ENCODE data around the gene FKBP4. TPM values are rescaled to one million over a fixed set of nuclear protein-coding genes. Genes with fewer than 3 reads are reported as not detected.

Gene FKBP4
- total RNA-seq, 2 experiments from 2014 or later = 225 to 236 TPM

- DNase-seq = no peak
- peaks cover 1% of the 10 kb centered on the region for H3K9me3 Mint-ChIP-seq
- H3K27ac Mint-ChIP-seq = no peak overlapping the region
- no peaks in the 10 kb centered on the region for H3K27me3 Mint-ChIP-seq
- H3K36me3 Mint-ChIP-seq = peaks cover 22% of the 10 kb centered on the region
- no peak overlapping the region for H3K4me3 Mint-ChIP-seq
- peaks cover 17% of the 10 kb centered on the region for H3K4me1 Mint-ChIP-seq
These were observed 25.0 kb downstream of the FKBP4 start for GRCh38 chr12:2819810-2820209.

DNA sequence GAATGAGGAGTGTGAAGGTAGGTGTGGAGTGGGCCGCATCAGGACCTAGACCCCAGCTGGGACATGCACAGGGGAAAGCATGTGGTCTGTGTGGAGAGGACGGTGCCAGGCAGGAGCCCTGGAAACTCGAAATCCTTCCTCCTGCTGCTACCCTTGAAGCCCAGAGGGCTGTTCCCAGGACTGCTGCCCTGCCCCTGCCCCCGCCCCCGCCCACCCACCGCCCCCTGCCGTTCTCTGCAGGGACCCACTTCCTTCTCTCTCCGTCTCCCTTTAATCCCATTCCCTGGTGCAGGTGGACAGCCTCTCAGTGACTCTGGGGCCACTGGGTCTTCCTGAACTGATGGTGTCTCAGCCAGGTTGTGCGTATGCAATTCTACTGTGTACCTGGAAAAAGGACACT, 25.7 kb downstream of the FKBP4 start:
- DNase-seq = no peak
- H3K4me1 Mint-ChIP-seq = peaks cover 12% of the 10 kb centered on the region
- H3K27me3 Mint-ChIP-seq = no peaks in the 10 kb centered on the region
- H3K4me3 Mint-ChIP-seq = no peak overlapping the region
- peaks cover under 1% of the 10 kb centered on the region for H3K9me3 Mint-ChIP-seq
- peaks cover 18% of the 10 kb centered on the region for H3K36me3 Mint-ChIP-seq
- no peak overlapping the region for H3K27ac Mint-ChIP-seq

DNA sequence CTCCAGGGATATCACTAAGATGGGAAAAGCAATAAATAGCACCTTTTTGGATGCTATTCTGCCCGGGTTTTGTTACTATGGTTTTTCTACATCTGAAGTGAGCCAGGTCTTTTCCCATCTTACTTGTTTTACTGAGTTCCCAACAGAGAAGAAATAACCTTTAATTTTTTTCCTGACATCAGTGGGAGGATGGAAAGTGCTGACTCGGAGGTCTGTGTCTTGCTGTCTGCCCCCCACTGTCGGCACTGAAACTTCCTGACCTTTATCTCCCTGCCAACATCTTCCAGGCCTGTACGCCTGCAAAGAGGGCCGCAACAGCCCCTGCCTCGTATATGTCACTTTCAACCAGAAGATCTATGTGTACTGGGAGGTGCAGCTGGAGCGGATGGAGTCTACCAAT, 28.7 kb downstream of the FKBP4 start:
- Mint-ChIP-seq H3K36me3 (peaks cover 10% of the 10 kb centered on the region), H3K4me3 (no peak overlapping the region)

DNA sequence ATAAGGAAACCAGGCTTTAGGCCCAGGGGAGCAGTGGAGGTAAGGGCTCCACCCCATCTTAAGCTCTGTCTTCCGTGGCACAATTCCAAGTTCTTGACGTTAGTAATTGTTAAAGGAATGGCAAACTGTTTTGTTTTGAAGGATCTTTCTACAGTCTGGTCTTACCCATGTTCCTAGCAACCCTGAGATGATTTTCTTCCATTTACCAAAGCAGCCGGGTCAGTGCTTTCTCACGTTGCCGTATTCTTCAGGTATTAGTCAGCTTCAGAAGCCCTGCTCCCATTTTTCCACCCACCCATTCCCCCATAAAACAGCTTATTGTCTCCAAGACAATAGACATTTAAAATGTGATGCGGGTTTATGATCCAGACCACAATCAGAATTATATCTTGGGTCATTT, 29.8 kb downstream of the FKBP4 start:
- Mint-ChIP-seq H3K27me3 (no peaks in the 10 kb centered on the region), H3K4me3 (no peak overlapping the region), H3K4me1 (peaks cover 5% of the 10 kb centered on the region), H3K27ac (no peak overlapping the region), H3K36me3 (peaks cover 10% of the 10 kb centered on the region), H3K9me3 (no peaks in the 10 kb centered on the region)
- DNase-seq = no peak

More for the DNA sequence above, 28.7 kb downstream of the FKBP4 start:
- Mint-ChIP-seq H3K27ac (no peak overlapping the region), H3K27me3 (no peaks in the 10 kb centered on the region), H3K4me1 (peaks cover 5% of the 10 kb centered on the region), H3K9me3 (no peaks in the 10 kb centered on the region)
- no peak for DNase-seq

DNA sequence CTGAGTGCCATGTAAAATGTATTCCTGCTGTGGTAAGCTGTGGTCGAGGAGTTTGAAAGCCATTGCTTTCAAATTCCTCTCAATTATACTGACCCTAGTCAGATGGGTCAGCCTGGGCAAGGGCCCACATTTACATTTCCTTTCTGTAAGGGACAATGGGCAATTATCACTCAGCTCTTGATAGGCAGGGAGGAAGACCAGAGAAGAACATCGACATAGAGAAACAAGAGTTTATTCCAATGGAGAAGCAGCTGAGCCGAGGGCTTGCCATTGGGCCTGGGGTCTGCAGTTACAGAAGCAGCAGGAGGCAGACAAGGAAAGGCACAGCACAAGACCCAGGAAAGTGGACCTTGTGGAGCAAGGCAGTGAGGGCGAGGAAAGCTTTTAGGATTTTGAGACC, 30.4 kb downstream of the FKBP4 start:
- no peak overlapping the region for H3K4me3 Mint-ChIP-seq
- H3K36me3 Mint-ChIP-seq = peaks cover 8% of the 10 kb centered on the region
- no peak for DNase-seq
- no peaks in the 10 kb centered on the region for H3K9me3 Mint-ChIP-seq
- H3K4me1 Mint-ChIP-seq = peaks cover 5% of the 10 kb centered on the region
- no peaks in the 10 kb centered on the region for H3K27me3 Mint-ChIP-seq
- no peak overlapping the region for H3K27ac Mint-ChIP-seq

- Mint-ChIP-seq H3K9me3 (no peaks in the 10 kb centered on the region), H3K27ac (no peak overlapping the region)
These were observed 31.3 kb downstream of the FKBP4 start for GRCh38 chr12:2826036-2826435.

DNA sequence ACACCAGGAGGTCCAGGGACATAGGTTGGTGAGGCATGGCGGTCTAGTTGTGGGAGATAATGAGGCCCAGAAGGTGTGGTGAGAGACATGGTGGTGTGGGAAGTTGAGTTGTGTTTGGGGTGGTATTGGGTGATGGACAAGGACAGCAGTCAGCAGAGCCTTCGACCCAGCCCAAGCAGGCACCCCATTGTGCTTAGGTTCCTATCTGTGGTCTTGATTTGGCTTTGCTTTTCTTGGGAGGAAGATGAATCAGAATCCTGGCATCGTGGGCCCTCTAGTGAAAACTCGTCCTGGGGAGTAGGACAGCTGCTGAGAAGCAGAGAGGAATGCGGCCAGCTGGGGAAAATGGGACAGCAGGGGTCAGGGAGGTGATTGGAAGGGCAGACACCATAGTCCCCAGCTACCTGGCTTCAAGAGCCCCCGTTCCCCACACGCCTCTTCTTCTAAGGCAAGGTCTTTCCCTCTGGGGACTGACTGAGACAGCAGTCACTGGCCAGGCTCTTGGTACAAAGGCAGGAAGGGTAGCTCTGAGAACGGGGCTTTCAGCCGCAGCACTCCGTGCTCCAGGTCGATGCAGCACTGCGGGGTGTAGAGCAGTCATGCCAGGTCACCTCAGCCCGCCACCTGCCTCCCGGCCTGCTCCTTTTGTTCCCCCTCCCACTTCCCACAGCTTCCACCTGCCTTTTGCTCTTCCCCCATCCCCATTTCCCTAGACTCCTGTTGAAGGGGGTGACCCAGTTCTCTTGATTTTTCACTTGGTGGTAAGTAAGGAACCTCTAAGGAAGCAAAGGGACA, 32.1 kb downstream of the FKBP4 start:
- H3K27ac Mint-ChIP-seq = no peak overlapping the region
- peaks cover 10% of the 10 kb centered on the region for H3K36me3 Mint-ChIP-seq
- no peak overlapping the region for H3K4me3 Mint-ChIP-seq
- no peaks in the 10 kb centered on the region for H3K9me3 Mint-ChIP-seq
- DNase-seq = no peak
- H3K4me1 Mint-ChIP-seq = peaks cover 5% of the 10 kb centered on the region
- H3K27me3 Mint-ChIP-seq = no peaks in the 10 kb centered on the region

More at GRCh38 chr12:2826036-2826435, 31.3 kb downstream of the FKBP4 start:
- no peak for DNase-seq
- Mint-ChIP-seq H3K36me3 (peaks cover 10% of the 10 kb centered on the region), H3K4me3 (no peak overlapping the region), H3K4me1 (peaks cover 5% of the 10 kb centered on the region), H3K27me3 (no peaks in the 10 kb centered on the region)

DNA sequence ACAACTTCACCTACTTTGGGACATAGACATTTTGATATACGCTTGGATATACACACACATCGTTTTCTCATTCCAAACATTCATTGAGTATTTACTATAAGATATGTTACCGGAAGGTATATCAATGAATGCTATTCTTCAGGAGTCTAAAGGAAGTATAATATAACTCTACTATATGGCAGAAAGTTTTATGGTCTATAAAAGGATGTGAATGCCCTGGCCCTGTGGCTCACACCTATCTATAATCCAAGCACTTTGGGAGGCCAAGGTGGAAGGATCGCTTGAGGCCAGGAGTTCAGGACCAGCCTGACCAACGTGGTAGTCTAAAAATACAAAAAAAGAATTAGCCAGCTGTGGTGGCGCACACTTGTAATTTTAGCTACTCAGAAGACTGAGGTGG, 34.5 kb downstream of the FKBP4 start:
- no peaks in the 10 kb centered on the region for H3K9me3 Mint-ChIP-seq
- no peaks in the 10 kb centered on the region for H3K27me3 Mint-ChIP-seq
- no peak overlapping the region for H3K27ac Mint-ChIP-seq
- peaks cover 8% of the 10 kb centered on the region for H3K4me1 Mint-ChIP-seq
- no peak for DNase-seq
- H3K36me3 Mint-ChIP-seq = peaks cover 8% of the 10 kb centered on the region
- H3K4me3 Mint-ChIP-seq = no peak overlapping the region

DNA sequence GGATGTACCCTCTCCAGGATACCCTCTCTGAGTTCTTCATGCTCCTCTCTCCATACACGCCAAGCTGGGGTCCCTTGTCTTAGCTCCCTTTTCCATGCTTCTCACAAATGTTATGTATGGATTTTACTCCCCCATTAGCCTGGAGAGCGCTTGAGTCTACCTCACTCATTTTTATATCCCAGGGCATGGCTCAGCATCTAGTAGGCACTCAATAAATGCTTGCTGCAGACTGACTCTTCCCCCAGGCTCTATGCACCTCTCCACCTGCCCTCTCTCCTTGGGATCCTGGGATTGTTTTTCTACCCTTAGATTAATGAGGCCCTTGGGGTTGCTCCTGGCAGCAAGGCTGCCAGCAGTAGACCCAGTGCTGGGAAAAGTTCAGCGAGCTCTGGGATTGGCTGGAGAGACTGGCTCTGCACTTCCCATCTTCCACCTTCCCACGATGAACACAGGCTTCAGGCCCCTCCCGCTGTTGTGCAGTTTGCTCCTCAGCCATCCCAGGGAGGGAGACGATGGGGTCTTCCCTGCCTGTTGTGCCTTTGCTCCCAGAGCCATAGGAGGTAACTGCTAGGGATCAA, 37.9 kb downstream of the FKBP4 start:
- Mint-ChIP-seq H3K36me3 (peaks cover 11% of the 10 kb centered on the region), H3K27me3 (no peaks in the 10 kb centered on the region), H3K9me3 (no peaks in the 10 kb centered on the region), H3K27ac (no peak overlapping the region), H3K4me3 (no peak overlapping the region), H3K4me1 (peaks cover 19% of the 10 kb centered on the region)
- no peak for DNase-seq

DNA sequence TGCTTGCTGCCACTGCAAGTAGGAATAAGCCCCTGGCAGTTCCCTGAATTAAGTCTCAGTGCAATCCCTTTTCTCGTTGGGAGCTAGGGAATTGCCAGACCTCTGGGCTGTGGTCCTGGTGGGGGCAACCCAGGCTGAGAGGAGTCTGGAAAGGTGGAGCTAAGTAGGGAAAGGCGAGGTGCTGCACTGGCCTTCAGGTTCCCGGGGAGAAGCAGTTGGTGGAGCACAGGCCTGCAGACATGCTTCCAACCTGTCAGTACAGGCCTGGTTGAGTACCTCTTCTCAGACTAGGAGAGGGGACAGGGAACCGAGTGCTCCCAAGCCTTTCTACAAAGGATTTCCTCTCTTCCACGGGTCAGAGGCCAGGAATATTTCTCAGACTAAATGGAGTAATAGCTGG, 38.6 kb downstream of the FKBP4 start:
- no peak for DNase-seq
- Mint-ChIP-seq H3K4me1 (peaks cover 19% of the 10 kb centered on the region), H3K36me3 (peaks cover 7% of the 10 kb centered on the region), H3K27me3 (no peaks in the 10 kb centered on the region), H3K9me3 (no peaks in the 10 kb centered on the region), H3K27ac (no peak overlapping the region), H3K4me3 (no peak overlapping the region)

GRCh38 chr12:2833810-2834209, 39.0 kb downstream of the FKBP4 start:
- no peak overlapping the region for H3K4me3 Mint-ChIP-seq
- no peak for DNase-seq
- no peaks in the 10 kb centered on the region for H3K9me3 Mint-ChIP-seq
- peaks cover 19% of the 10 kb centered on the region for H3K4me1 Mint-ChIP-seq
- no peaks in the 10 kb centered on the region for H3K27me3 Mint-ChIP-seq
- H3K27ac Mint-ChIP-seq = no peak overlapping the region
- H3K36me3 Mint-ChIP-seq = peaks cover 6% of the 10 kb centered on the region

- Mint-ChIP-seq H3K4me1 (peaks cover 19% of the 10 kb centered on the region), H3K36me3 (peaks cover 9% of the 10 kb centered on the region), H3K4me3 (no peak within 1 kb of the TSS), H3K9me3 (no peaks in the 10 kb centered on the region), H3K27ac (peak within 1 kb of the TSS; percentile 14), H3K27me3 (no peaks in the 10 kb centered on the region)
- no peak for DNase-seq
These were observed 40.1 kb downstream of the FKBP4 start, which contains the start of gene NRIP2 for GRCh38 chr12:2834581-2835491. Gene NRIP2 (minus strand): TSS chr12:2835035. CDS start chr12:2834983, 52 bp downstream.

GRCh38 chr12:2835691-2836403, 41.1 kb downstream of the FKBP4 start:
- Mint-ChIP-seq H3K4me3 (no peak overlapping the region), H3K27me3 (no peaks in the 10 kb centered on the region), H3K9me3 (no peaks in the 10 kb centered on the region), H3K36me3 (peaks cover 9% of the 10 kb centered on the region), H3K27ac (no peak overlapping the region), H3K4me1 (peaks cover 19% of the 10 kb centered on the region)
- no peak for DNase-seq

DNA sequence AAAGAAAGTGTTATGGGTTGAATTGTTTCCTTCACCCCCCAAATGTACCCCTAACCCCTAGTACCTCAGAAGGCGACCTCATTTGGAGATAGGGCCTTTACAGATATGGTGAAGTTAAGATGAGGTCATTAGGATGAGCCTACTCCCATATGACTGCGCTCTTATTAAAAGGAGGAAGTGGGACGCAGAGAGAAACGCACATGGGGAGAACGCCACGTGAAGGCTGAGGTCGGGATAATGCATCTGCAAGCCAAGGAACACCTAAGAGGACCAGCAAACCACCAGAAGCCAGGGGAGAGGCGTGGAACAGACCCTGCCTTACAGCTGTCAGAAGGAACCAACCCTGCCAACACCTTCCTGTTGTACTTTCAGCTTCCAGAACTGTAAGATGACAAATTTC, 41.8 kb downstream of the FKBP4 start:
- peaks cover 19% of the 10 kb centered on the region for H3K4me1 Mint-ChIP-seq
- H3K36me3 Mint-ChIP-seq = peaks cover 8% of the 10 kb centered on the region
- no peak overlapping the region for H3K4me3 Mint-ChIP-seq

More for the DNA sequence above, 41.8 kb downstream of the FKBP4 start:
- Mint-ChIP-seq H3K27me3 (no peaks in the 10 kb centered on the region), H3K27ac (no peak overlapping the region), H3K9me3 (no peaks in the 10 kb centered on the region)
- no peak for DNase-seq

All from activated naive CD8-positive, alpha-beta T cell treated with anti-CD3 and anti-CD28 coated beads for 36 hours (primary cell).